GM23248 (cell line): Measurements from ENCODE around the gene FUS. TPM values are rescaled to one million over a fixed set of nuclear protein-coding genes. Genes with fewer than 3 reads are reported as not detected.

ENCODE experiments used
- DNase-seq: peaks from one replicate; pipeline ENCODE4 v3.0.0-alpha.2; 2015
- H2AFZ ChIP-seq: fragments of 200-600 bp; sonication (generic); 2 replicates; pipeline ENCODE4 v1.6.1; 2016; ENCODE audit warnings: antibody characterized with exemption
- H3F3A ChIP-seq: fragments of 200-600 bp; sonication (generic); 2 replicates; pipeline ENCODE4 v1.6.1; 2016; ENCODE audit warnings: mild to moderate bottlenecking, antibody characterized with exemption, mixed run types; ENCODE audit not compliant: insufficient read depth
- H3K27ac ChIP-seq: fragments of 200-600 bp; sonication (generic); 2 replicates; pipeline ENCODE4 v1.5.1; 2016; ENCODE audit warnings: mild to moderate bottlenecking
- H3K27me3 ChIP-seq: fragments of 200-600 bp; sonication (generic); replicated peaks from 2 replicates; pipeline ENCODE4 v1.6.1; 2016; ENCODE audit warnings: mild to moderate bottlenecking; ENCODE audit not compliant: insufficient read depth
- H3K36me3 ChIP-seq: fragments of 200-600 bp; sonication (generic); 2 replicates; pipeline ENCODE4 v1.6.1; 2016; ENCODE audit warnings: low read depth, mild to moderate bottlenecking
- H3K4me1 ChIP-seq: fragments of 200-600 bp; sonication (generic); 2 replicates; pipeline ENCODE4 v1.6.1; 2016; ENCODE audit warnings: mild to moderate bottlenecking; ENCODE audit not compliant: insufficient read depth
- H3K4me2 ChIP-seq: fragments of 200-600 bp; sonication (generic); one replicate; pipeline ENCODE4 v1.6.1; 2016; ENCODE audit warnings: mild to moderate bottlenecking; ENCODE audit not compliant: unreplicated experiment
- H3K4me3 ChIP-seq: fragments of 200-600 bp; sonication (generic); 2 replicates; pipeline ENCODE4 v1.5.1; 2016; ENCODE audit warnings: mild to moderate bottlenecking
- H3K79me2 ChIP-seq: fragments of 200-600 bp; sonication (generic); 2 replicates; pipeline ENCODE4 v1.6.1; 2016; ENCODE audit warnings: mild to moderate bottlenecking; ENCODE audit not compliant: insufficient read depth
- H3K9ac ChIP-seq: fragments of 200-600 bp; sonication (generic); 2 replicates; pipeline ENCODE4 v1.6.1; 2016; ENCODE audit warnings: mild to moderate bottlenecking
- H3K9me2 ChIP-seq: fragments of 200-600 bp; sonication (generic); 2 replicates; pipeline ENCODE4 v1.6.1; 2016; ENCODE audit warnings: mixed run types, mild to moderate bottlenecking, moderate library complexity; ENCODE audit not compliant: insufficient read depth
- H3K9me3 ChIP-seq: fragments of 200-600 bp; sonication (generic); one replicate; pipeline ENCODE4 v1.6.1; 2017; ENCODE audit warnings: low read depth
- H4K20me1 ChIP-seq: fragments of 200-600 bp; sonication (generic); 2 replicates; pipeline ENCODE4 v1.6.0; 2016; ENCODE audit not compliant: insufficient read depth
- EZH2 ChIP-seq: fragments of 200-600 bp; sonication (generic); IDR thresholded peaks from 2 replicates; pipeline ENCODE4 v1.6.1; 2018; ENCODE audit warnings: antibody characterized with exemption, mild to moderate bottlenecking; ENCODE audit not compliant: insufficient read depth, poor library complexity, severe bottlenecking
- EZH2phosphoT487 ChIP-seq: fragments of 200-600 bp; sonication (generic); IDR thresholded peaks from 2 replicates; pipeline ENCODE4 v1.6.1; 2018; ENCODE audit warnings: antibody characterized with exemption, moderate library complexity, mild to moderate bottlenecking, low read depth; ENCODE audit not compliant: insufficient read depth
- WGBS, 2 experiments: methylation state at CpG; one replicate each; pipeline ENCODE4 v1.1.6; 2015 to 2017; ENCODE audit warnings: low lambda C conversion rate in 2 of 2, low coverage in 1 of 2; ENCODE audit errors: missing lambda C conversion rate in 2 of 2; 5-methylcytosine and 5-hydroxymethylcytosine counted together
- in situ Hi-C: fragments of 300-500 bp; cut with MboI; formaldehyde crosslinking; loops from 2 replicates; pipeline ENCODE4 v1.15.0; 2020
- polyA plus RNA-seq: library from polyadenylated mRNA; unstranded; fragments of >200 nt; fragmentation: Nextera tagmentation; extraction: Ambion mirVana; gene quantifications from 2 replicates; pipeline ENCODE4 v1.2.1, GENCODE V29; 2016
- total RNA-seq: library from RNA; depleted of rRNA; stranded (reverse); fragments of >200 nt; shearing (Covaris generic); gene quantifications from 2 replicates; pipeline ENCODE4 v1.2.3, GENCODE V29; 2014

Gene FUS
- total and polyA plus RNA-seq, 2 experiments from 2014 or later: 22.5 to 166 TPM

DNA sequence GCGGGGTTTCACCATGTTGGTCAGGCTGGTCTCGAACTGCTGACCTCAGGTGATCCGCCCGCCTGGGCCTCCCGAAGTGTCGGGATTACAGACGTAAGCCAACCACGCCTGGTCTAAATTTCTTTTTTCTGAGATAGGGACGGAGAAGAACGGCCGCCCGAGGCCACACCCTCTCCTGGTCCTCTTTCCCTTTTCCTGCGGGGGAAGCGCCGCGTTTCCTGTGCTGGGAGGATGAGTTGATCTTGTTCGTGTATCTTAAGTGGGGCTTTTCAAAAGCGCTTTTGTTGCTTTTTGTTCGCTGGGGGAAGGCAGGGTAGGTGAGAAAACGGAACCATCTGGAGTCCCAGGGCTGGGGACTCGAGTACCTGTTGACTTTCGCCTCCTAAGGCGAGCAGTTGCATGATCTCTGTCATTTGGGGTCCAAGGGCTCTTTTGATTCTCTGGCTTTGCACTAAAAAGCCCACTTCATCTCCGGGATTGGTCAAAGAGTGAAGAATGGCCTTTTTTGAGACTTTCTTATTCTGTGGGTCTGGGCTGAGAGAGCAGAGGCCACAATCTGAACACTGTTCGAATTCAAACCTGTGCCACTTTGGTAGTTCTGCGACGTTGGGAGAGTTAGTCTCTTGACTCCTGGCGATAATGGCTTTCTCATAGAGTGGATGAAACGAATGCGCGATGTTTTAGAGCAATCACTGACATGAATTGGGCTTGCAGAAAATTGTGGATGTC, 1.3 kb downstream of the FUS start:
- H3K9me2 ChIP-seq: no peaks in the 10 kb centered on the region
- H3K27me3 ChIP-seq: no peaks in the 10 kb centered on the region
- peaks cover 35% of the 10 kb centered on the region for H3F3A ChIP-seq
- H3K79me2 ChIP-seq: peaks cover 73% of the 10 kb centered on the region
- in situ Hi-C loops: no loop called here
- H3K4me1 ChIP-seq: peaks cover 24% of the 10 kb centered on the region
- H3K4me3 ChIP-seq: peak overlapping the region; percentile 89
- no peak overlapping the region for H2AFZ ChIP-seq
- TF ChIP-seq EZH2phosphoT487 (no peak), EZH2 (no peak)
- H4K20me1 ChIP-seq: peaks cover 35% of the 10 kb centered on the region
- peaks cover 40% of the 10 kb centered on the region for H3K36me3 ChIP-seq
- 2 to 4% methylated on average over 31 of the region's 31 CpGs for WGBS, 2 experiments
- peak; percentile 78 for DNase-seq
- peak overlapping the region; percentile 93 for H3K27ac ChIP-seq
- H3K9me3 ChIP-seq: no peaks in the 10 kb centered on the region
- H3K4me2 ChIP-seq: peak overlapping the region; percentile 89
- H3K9ac ChIP-seq: peak overlapping the region; percentile 99

- H3K4me3 ChIP-seq: peak overlapping the region; percentile 89
- peak; percentile 53 for DNase-seq
- H3K4me1 ChIP-seq: peaks cover 24% of the 10 kb centered on the region
- TF ChIP-seq EZH2phosphoT487 (no peak), EZH2 (no peak)
- H3F3A ChIP-seq: peaks cover 46% of the 10 kb centered on the region
- peaks cover 51% of the 10 kb centered on the region for H3K36me3 ChIP-seq
- peak overlapping the region; percentile 89 for H3K4me2 ChIP-seq
- peaks cover 44% of the 10 kb centered on the region for H4K20me1 ChIP-seq
- no peaks in the 10 kb centered on the region for H3K9me2 ChIP-seq
- H3K79me2 ChIP-seq: peaks cover 85% of the 10 kb centered on the region
- peak overlapping the region; percentile 93 for H3K27ac ChIP-seq
- no peaks in the 10 kb centered on the region for H3K9me3 ChIP-seq
- H2AFZ ChIP-seq: no peak overlapping the region
- in situ Hi-C loops: no loop called here
- 16 to 19% methylated on average over 7 of the region's 7 CpGs for WGBS, 2 experiments
- no peaks in the 10 kb centered on the region for H3K27me3 ChIP-seq
- H3K9ac ChIP-seq: peak overlapping the region; percentile 99
Observed at GRCh38 chr16:31182391-31182790, 2.5 kb downstream of the FUS start.

- no peaks in the 10 kb centered on the region for H3K9me3 ChIP-seq
- H3K9ac ChIP-seq: peak overlapping the region; percentile 99
- peak overlapping the region; percentile 89 for H3K4me2 ChIP-seq
- H3K27ac ChIP-seq: no peak overlapping the region
- H3K36me3 ChIP-seq: peaks cover 65% of the 10 kb centered on the region
- no peaks in the 10 kb centered on the region for H3K9me2 ChIP-seq
- H2AFZ ChIP-seq: no peak overlapping the region
- peaks cover 23% of the 10 kb centered on the region for H3K4me1 ChIP-seq
- H3K27me3 ChIP-seq: no peaks in the 10 kb centered on the region
- H4K20me1 ChIP-seq: peaks cover 44% of the 10 kb centered on the region
- WGBS, 2 experiments: 76 to 77% methylated on average over 10 of the region's 10 CpGs
- DNase-seq: peak; percentile 26
- H3K79me2 ChIP-seq: peaks cover 95% of the 10 kb centered on the region
- in situ Hi-C loops: no loop called here
- H3K4me3 ChIP-seq: peak overlapping the region; percentile 89
- H3F3A ChIP-seq: peaks cover 60% of the 10 kb centered on the region
- TF ChIP-seq EZH2 (no peak), EZH2phosphoT487 (no peak)
Observed at GRCh38 chr16:31183432-31184428, 3.8 kb downstream of the FUS start.

DNA sequence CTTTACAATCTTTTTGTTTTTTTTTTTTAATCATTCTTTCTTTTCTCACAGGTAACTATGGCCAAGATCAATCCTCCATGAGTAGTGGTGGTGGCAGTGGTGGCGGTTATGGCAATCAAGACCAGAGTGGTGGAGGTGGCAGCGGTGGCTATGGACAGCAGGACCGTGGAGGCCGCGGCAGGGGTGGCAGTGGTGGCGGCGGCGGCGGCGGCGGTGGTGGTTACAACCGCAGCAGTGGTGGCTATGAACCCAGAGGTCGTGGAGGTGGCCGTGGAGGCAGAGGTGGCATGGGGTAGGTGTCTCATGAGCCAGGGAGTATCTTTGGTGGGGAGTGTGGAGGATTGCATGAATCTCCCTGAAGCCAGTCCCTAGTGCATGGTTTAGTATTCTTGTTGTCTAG, 4.9 kb downstream of the FUS start:
- 90 to 93% methylated on average over 13 to 14 of the region's 14 CpGs for WGBS, 2 experiments
- Histone ChIP-seq H3K9ac (no peak overlapping the region), H3K9me3 (no peaks in the 10 kb centered on the region), H3K36me3 (peaks cover 76% of the 10 kb centered on the region), H3K27me3 (no peaks in the 10 kb centered on the region), H2AFZ (no peak overlapping the region), H3K4me3 (no peak overlapping the region), H3K4me2 (no peak overlapping the region), H3K9me2 (no peaks in the 10 kb centered on the region), H3K79me2 (peaks cover 99% of the 10 kb centered on the region), H3K4me1 (peaks cover 18% of the 10 kb centered on the region), H4K20me1 (peaks cover 44% of the 10 kb centered on the region), H3F3A (peaks cover 71% of the 10 kb centered on the region), H3K27ac (no peak overlapping the region)
- no peak for DNase-seq
- TF ChIP-seq EZH2 (no peak), EZH2phosphoT487 (no peak)
- in situ Hi-C loops: no loop called here
